Activated CD4-positive, alpha-beta T cell treated with anti-CD3 and anti-CD28 coated beads for 24 hours (primary cell): ENCODE measurements around the gene KIR3DL1.
"Not testable (repeated sequence)": the region's sequence is repeated elsewhere in the genome, so short reads cannot be mapped to it uniquely, and the experiment has no call there.

ENCODE experiments used
- DNase-seq, 2 donors: peaks; one replicate each; pipeline ENCODE4 v3.0.0-alpha.2; 2020; ENCODE audit warnings: low read depth in 2 of 2

Gene KIR3DL1

DNA sequence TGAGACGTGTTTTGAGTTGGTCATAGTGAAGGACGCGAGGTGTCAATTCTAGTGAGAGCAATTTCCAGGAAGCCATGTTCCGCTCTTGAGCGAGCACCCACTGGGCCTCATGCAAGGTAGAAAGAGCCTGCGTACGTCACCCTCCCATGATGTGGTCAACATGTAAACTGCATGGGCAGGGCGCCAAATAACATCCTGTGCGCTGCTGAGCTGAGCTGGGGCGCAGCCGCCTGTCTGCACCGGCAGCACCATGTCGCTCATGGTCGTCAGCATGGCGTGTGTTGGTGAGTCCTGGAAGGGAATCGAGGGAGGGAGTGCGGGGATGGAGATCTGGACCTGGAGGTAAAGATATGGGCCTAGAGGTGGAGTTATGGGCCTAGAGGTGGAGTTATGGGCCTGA, at the start of gene KIR3DL1:
Gene KIR3DL1, plus strand, starts transcription at position 218 of the 400 bp plus-strand sequence.
- not testable (repeated sequence) for DNase-seq

GRCh38 chr19:54769646-54770045, 46.6 kb upstream of the KIR3DL1 start, which contains the start of gene KIR2DL1:
TSS of gene KIR2DL1 (plus strand) at chr19:54769793. CDS start at chr19:54769851, 58 bp downstream.
- not testable (repeated sequence) for DNase-seq

- not testable (repeated sequence) for DNase-seq
Observed at GRCh38 chr19:54770511-54770910, 45.8 kb upstream of the KIR3DL1 start.

DNA sequence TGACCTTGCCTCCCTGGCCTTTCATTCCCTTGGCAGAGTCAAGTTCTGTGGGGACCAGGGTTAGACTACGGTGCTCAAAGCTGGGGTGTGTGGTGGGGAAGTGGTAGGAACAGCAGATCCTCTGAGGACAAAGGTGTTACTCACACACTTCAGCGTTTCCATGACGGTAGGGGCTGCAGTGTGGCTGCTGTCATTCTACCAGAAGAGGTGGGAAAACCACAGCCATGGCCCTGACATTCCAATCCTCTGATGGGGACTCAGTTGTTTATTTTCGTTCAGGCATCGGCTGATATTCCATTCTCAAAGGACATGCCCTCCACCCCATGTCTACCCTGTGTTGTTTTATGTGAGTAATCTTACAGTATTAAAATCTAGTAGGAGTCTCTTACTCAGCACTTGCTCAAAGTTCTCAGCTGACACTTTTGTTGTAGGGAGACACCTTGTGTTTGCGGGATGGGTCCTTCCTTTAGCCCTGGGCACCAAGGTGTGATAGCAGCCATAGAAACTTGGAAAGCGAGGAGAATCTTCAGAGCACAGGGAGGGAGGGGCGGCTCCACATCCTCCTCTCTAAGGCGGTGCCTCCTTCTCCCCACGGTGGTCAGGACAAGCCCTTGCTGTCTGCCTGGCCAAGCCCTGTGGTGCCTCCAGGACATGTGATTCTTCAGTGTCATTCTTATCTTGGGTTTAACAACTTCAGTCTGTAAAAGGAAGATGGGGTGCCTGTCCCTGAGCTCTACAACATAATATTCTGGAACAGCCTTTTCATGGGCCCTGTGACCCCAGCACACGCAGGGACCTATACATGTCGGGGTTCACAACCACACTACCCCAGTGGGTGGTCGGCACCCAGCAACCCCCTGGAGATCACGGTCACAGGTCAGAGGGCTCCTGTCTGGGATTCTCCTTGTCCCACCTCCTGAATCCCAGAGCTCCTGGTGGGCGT, 45.0 kb upstream of the KIR3DL1 start:
- DNase-seq = not testable (repeated sequence)

GRCh38 chr19:54772666-54773065, 43.6 kb upstream of the KIR3DL1 start:
- not testable (repeated sequence) for DNase-seq

GRCh38 chr19:54775095-54775815, 41.0 kb upstream of the KIR3DL1 start:
- not testable (repeated sequence) for DNase-seq

DNA sequence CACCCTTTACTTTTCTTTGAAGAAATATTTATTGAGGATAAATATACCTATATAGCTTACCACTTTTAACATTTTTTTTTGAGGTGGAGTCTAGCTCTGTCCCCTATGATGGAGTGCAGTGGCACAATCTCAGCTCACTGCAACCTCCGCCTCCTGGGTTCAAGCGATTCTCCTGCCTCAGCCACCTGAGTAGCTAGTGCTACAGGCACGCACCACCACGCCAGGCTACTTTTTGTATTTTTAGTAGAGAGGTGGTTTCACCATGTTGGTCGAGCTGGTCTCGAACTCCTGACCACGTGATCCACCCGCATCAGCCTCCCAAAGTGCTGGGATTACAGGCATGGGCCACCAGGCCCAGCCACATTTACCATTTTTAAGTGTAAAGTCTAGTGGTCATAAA, 40.4 kb upstream of the KIR3DL1 start:
- not testable (repeated sequence) for DNase-seq

DNA sequence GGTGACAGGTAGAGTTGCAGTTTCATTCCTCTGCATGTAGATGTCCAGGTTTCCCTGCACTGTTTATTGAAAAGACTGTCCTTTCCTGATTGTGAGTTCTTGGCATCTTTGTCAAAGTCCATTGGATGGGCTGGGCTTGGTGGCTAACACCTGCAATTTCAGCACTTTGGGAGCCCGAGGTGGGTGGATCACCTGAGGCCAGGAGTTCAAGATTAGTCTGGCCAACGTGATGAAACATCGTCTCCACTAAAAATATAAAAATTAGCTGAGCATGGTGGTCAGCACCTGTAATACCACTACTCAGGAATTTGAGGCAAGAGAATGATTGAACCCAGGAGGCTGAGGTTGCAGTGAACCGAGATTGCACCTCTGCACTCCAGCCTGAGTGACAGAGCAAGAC, 38.4 kb upstream of the KIR3DL1 start:
- DNase-seq = not testable (repeated sequence)

DNA sequence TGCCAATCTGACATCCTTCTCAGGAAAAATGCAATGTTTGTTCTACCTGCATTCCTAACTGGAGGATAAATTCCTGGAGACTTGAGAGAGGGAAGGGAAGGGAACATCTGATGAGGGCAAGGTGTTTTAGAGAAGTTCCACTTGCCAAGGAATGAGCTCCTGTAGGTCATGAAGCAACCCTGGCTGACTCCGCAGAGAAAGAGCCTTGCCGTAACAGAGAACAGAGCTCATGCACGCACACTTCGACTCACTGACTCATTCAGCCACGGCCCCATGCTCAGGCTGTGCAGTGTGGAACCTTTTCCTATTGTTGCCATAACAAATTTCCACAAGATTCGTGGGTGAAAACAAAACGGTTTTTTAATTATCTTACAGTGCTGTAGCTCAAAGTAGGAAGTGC, 37.4 kb upstream of the KIR3DL1 start:
- not testable (repeated sequence) for DNase-seq

GRCh38 chr19:54782916-54783315, 33.4 kb upstream of the KIR3DL1 start:
- not testable (repeated sequence) for DNase-seq

DNA sequence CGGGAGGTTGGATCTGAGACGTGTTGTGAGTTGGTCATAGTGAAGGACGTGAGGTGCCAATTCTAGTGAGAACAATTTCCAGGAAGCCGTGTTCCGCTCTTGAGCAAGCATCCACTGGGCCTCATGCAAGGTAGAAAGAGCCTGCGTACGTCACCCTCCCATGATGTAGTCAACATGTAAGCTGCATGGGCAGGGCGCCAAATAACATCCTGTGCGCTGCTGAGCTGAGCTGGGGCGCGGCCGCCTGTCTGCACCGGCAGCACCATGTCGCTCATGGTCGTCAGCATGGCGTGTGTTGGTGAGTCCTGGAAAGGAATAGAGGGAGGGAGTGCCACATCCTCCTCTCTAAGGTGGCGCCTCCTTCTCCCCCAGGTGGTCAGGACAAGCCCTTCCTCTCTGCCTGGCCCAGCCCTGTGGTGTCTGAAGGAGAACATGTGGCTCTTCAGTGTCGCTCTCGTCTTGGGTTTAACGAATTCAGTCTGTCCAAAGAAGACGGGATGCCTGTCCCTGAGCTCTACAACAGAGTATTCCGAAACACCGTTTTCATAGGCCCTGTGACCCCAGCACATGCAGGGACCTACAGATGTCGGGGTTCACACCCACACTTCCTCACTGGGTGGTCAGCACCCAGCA, 30.1 kb upstream of the KIR3DL1 start:
- DNase-seq = not testable (repeated sequence)

DNA sequence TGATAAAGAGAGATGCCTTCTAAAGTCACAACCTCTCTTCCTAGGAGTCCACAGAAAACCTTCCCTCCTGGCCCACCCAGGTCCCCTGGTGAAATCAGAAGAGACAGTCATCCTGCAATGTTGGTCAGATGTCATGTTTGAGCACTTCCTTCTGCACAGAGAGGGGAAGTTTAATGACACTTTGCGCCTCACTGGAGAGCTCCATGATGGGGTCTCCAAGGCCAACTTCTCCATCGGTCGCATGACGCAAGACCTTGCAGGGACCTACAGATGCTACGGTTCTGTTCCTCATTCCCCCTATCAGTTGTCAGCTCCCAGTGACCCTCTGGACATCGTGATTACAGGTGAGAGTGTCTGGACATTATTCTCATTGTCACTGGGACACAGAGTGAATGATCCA, 28.1 kb upstream of the KIR3DL1 start:
- DNase-seq = not testable (repeated sequence)

DNA sequence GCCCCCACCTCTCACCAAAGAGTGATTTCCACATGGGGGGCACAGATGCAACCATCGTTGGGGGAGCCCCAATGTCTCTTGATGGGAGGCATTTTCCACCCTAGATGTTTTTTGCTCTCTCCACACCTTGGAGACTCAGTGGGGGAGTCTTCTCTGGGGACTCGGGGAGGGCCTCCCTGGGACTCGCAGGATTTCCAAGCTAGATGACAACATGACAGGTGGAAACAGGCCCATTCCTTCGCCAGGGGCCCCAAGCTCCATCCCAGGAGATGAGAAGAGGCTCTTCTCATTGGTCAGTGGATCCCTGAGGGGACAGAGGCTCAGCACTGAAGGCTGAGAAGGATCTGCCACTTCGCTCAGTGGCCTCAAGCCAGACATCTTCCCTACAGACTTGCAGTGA, 25.6 kb upstream of the KIR3DL1 start:
- DNase-seq = no peak

DNA sequence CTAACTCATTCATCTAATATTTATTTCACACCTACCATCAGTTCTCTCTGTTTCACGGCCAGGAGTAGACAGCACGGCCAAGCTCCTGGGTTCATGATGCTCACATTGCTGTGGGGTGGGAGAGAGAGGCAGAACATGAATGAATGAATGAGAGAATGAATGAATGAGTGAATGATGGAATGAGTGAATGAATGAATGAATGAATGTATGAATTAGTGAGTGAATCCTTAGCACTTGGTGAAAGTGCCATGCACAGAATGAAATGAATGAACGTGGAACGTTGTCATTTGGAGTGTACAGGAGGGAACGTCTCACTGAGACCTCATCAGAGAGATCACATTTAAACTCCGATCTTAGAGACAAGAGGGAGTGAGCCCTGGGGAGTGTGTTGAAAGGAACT, 24.8 kb upstream of the KIR3DL1 start:
- DNase-seq = no peak

GRCh38 chr19:54792814-54793213, 23.5 kb upstream of the KIR3DL1 start:
- no peak for DNase-seq

GRCh38 chr19:54795758-54796157, 20.5 kb upstream of the KIR3DL1 start:
- DNase-seq = no peak

DNA sequence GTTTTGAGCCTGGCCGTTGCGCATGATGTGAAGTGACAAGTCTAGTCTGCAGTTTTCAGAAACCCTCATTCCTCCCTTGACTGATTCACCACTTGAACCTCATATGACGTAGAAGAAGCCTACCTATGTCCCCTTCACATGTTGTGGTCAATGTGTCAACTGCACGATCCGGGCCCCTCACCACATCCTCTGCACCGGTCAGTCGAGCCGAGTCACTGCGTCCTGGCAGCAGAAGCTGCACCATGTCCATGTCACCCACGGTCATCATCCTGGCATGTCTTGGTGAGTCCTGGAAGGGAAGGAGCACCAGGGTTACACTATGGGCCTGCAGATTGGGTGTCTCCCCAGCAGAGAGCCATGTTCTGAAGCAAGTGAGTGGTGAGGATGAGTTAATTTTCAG, 12.9 kb upstream of the KIR3DL1 start, which contains the start of gene KIR2DL4:
Gene KIR2DL4, plus strand, starts transcription at position 201 of the 400 bp plus-strand sequence. Its CDS starts 42 bp downstream, at position 243.
- no peak for DNase-seq

DNA sequence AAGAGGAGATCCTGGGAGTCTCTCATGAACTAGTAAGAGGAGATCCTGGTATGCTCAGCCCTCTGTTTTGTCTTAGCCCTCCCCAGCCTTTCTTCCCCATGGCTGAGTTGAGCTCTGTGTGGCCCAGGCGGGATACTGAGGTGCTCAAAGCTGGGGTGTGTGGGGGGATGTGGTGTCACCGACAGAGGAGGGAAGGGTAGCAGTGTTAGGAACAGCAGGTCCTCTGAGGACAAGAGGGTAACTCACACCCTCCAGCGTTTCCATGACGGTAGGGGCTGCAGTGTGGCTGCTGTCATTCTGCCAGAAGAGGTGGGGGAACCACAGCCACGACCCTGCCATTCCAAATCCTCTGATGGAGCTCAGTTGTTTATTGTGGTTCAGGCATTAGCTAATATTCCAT, 12.2 kb upstream of the KIR3DL1 start:
- DNase-seq = no peak

GRCh38 chr19:54804571-54804970, 11.7 kb upstream of the KIR3DL1 start:
- no peak for DNase-seq

DNA sequence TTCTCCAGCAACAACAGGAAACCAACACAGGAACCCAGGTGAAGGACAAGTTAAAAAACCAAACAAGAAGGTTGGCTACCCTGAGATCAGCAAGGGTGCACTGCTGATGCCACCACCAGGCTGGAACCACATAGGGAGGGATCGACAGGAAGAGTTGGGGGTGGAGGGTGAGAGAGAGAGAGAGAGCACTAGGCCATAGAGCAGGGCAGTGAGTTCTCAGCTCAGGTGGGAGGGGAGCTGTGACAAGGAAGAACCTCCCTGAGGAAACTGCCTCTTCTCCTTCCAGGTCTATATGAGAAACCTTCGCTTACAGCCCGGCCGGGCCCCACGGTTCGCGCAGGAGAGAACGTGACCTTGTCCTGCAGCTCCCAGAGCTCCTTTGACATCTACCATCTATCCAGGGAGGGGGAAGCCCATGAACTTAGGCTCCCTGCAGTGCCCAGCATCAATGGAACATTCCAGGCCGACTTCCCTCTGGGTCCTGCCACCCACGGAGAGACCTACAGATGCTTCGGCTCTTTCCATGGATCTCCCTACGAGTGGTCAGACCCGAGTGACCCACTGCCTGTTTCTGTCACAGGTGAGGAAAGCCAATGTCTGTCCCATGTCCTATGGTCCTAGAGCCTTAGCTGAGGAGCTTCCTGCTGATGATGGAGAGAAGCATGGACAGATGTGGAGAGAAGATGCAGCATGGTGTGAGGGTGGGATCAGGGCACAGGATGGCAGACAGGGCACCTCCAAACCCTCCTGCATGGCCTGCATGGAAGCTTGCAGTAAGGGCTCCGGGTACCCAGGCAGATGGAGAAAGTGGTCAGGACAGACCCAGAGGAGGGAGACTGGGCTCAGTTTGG, 10.4 kb upstream of the KIR3DL1 start:
- no peak for DNase-seq

DNA sequence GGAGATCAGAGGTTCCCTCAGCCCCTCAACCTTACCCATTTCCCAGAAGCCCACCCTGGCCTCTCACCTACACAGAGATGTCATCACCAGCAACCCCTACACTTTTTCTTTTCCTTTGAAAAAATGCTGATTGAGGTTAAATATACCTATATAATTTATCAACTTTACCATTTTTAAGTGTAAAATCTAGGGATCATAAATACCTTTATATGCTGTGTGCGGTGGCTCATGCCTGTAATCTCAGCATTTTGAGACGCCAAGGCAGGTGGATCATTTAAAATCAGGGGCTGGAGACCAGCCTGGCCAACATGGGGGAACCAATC, 9.8 kb upstream of the KIR3DL1 start:
- DNase-seq = no peak
